GM21381 (cell line): ENCODE measurements around the gene ETF1.
"Not testable (repeated sequence)": the region's sequence is repeated elsewhere in the genome, so short reads cannot be mapped to it uniquely, and the experiment has no call there.

Experiments used
- ATAC-seq: cut with Tn5 transposase; IDR thresholded peaks from one replicate; pipeline ENCODE4 v1.9.1; 2021; ENCODE audit warnings: mild to moderate bottlenecking, moderate library complexity; ENCODE audit not compliant: unreplicated experiment

ETF1 gene

DNA sequence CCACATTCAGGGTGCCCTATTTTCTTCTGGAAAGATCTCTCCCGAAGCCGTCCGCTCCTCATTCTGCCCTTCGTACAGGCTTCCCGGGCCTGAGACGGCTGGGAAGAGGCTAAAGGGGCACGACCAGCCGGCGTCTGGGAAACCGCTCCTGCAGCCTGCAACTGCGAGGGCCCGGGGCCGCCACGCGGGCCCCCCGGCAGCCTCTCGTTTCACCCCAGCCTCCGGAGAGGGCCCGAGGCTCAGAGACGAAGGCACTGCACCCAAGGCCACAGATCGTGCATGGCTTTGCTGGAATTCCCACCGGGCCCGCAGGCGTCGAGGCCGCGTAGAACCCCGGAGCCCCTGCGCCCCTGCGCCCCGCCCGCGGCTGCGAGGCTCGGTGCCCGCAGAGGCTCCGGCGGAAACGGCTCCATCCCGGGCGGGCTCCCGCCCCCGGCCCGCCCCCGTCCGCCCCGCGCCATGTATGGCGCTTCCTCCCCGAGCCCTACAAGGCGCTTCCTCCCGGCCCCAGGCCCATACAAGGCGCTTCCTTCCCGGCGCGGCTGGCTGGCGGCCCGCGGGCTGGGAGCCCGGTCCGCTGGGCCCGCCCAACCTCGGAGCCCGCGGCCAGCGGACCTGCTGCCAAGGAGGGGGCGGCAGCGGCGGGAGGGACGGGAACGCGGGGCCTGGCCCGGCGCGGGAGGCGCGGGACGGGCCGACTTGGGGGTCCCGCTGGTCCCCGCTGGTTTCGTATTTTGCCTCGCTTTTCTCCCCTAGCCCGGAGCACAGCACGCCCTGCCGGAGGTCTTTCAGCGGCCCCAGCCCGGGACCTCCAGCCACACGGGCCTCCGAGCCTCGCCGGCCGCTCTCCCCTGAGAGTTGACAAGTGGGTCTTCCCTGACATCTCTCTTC lies 51.1 kb downstream of the ETF1 start:
- peak; percentile 97 for ATAC-seq

DNA sequence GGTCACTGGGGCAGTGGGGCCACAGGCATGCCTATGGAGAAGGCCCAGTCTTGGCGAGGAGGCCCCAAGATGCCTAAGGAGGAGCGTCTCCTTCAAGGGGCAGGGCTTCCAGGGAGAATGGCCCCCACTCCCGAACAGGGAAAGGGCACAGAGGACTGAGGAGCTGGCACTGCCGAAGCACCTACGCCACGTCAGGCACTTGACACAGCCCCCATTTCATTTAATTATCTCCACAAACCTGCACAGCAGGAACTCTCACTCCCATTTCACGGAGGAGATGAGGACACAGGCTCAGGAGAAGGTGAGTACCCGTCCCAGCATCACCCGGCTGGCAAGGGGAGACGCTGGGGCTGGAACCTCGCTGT lies 51.8 kb downstream of the ETF1 start:
- no peak for ATAC-seq

DNA sequence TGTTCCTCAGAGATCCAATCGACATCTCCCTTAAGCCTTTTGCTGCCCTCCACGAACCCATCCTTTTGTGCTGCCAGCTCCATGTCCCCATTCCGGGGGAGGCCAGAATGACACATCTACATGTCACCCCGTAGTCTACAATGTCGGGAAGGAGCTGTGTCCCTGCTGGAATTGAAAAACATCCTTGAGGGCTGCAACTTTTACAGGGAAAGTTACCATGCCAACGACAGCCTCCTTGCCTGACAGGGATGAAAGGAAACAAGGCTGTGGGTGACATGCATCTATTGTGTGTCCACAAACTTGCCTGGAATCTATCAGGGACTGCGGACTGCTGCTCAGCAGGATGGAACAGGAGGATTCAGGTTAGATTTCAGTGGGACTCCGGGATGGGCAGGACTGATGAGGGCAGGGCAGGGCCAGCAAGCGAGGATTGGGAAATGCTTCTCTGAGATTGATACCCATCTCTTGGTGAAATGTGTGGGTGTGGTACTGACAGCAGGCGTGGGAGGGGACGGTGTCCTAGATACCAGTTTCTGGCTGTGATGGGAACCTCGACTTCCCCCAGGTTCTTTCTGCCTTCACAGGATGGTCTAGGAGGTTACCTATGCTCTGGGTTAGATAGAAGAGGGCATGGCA lies 52.3 kb downstream of the ETF1 start:
- no peak for ATAC-seq

DNA sequence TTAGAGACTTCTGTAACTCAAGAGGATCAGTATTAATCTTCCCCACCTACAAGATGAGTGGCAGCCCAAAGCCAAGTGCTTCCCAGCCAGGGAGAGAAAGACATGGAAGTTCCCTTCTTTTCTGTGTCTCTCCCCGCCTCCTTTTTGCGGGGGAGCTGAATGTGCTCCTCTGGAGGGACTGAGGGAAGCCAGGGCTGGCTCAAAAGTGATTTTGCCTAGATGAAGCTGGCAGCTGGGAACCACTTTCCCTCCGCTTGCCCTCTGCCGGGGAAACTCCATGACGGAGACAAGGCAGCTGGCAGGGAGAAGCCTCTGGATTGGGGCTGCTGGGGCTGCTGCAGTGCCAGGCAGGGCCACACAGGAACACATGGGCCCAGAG lies 53.4 kb downstream of the ETF1 start:
- ATAC-seq: no peak

DNA sequence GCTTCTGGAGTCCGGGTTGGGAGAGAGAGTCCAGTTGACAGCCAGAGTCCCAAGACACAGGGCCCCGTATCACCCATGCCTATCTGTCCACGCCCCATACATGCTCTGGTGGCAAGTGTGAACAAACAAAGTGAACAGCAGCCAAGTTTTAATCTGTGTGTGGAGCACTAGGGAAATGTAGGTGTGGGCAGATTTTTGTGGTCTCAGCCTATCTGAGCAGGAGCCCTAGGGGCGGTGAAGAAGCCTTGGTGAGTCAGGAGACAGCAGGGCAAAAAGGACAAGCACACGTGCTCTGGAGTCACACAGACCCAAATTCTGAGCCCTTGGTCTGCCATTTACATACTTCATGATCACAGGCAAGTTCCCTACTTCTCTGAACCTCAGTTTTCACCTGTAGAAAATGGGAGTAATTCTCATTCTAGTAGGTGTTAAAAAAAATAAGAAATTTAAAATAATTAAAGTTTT lies 54.5 kb downstream of the ETF1 start:
- ATAC-seq: no peak

DNA sequence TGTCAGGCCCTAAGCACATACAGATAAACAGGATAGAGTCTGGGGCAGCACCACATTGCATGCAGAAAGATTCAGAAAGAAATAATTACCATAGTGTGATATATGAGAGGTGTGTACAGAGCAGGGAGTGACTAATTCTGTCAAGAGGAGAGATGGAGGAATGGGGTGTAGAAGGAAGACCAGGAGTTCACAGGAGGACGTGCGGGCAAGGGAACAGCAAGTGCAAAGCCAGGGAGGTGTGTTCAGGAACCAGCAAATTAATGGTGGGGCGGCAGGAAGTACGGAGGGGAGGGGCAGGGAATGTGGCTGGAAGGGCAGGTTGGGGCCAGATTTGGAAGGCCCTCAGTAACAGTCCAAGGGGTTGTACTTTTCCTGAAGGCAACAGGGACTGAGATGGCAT lies 60.4 kb downstream of the ETF1 start:
- no peak for ATAC-seq

DNA sequence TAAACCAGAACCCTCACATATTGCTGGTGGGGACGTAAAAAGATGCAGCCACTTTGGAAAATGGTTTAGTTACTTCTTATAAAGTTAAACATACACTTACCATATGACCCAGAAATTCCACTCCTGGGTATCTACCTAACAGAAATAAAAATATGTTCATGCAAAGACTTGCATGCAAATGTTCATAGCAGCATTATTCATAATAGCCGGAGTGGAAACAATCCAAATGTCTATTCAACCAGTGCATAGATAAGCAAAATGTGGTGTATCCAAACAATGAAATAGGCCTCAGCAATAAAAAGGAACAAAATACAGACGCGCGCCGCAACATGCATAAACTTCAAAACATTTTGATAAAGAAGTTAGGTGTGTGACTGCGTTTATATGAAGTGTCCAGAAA lies 66.1 kb downstream of the ETF1 start:
- no peak for ATAC-seq

DNA sequence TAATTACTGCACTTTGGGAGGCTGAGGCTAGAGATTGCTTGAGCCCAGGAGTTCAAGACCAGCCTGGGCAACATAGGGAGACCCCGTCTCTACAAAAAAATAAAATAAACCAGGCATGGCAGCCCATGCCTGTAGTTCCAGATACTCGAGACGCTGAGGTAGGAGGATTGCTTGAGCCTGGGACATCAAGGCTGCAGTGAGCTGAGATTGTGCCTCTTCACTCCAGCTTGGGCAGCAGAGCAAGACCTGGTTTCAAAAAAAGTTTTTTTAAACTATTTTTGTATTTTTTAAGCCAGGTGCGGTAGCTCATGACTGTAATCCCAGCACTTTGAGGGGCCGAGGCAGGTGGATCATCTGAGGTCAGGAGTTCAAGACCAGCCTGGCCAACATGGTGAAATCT lies 69.9 kb downstream of the ETF1 start:
- not testable (repeated sequence) for ATAC-seq

DNA sequence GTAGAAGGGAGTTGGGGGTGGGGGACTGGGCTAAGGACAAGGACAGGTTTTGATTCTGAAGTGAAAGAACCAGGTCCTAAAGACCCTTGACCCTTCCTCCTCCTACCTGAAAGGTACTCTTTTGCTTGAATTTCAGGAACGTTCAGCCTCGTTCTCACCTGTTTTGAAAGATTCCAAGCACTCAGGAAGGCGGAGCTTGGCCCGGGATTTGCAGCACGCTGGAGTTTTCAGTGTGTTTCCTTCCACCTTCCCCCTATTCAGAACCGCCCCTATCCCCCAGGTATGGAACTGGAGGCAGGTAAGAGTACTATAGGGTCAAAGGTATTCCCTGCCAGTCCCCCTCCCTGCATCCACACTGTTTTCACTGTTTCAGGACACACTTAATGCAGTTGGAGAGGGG lies 70.7 kb downstream of the ETF1 start:
- ATAC-seq: no peak

DNA sequence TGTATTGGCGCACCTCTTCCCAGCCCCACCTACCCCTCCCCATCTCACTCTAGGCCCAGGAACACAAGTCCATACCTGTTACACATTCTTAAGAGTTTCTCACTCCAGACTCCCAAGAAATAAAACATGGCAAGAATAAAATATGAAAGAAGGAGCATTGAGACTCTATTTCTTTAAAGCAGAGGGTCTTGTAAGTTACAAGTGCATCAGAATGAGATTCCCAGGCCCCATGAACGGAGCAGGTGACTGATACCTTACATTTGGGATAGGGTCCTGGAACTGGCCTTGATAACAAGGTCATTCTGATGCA lies 72.0 kb downstream of the ETF1 start:
- no peak for ATAC-seq

DNA sequence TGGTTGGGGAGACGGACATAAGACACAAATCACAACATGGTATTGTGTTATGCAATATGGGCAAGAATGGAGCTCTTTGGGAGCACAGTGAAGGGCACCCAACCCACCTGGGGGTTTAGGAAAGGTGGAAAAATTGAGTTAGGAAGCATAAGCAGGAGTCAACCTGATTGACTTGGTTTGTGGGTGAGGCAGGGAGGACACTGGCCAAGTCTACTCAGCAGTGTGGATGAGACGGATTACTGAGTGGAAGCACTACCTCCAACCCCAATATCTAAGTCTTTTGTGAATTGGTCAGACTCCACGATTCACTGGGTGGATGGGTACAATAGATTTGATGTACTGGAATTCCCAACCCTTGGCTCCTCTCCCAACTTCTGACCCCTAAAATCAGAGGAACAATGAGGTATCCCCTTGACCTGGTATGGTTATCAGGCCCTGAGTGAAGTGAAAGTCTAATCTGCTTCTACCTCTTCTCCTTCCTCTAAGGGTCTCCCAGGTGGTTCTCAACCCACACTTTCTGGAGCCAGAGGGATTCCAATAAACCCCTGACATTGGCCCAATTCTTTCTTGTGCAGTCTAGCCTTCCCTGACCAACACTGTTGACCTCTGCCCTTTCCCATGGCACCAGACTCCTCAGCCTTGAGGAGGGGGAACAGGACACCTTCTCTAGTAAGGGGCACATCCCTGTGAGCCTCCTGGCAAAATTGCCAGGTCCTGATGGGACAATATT lies 72.5 kb downstream of the ETF1 start:
- ATAC-seq: no peak

DNA sequence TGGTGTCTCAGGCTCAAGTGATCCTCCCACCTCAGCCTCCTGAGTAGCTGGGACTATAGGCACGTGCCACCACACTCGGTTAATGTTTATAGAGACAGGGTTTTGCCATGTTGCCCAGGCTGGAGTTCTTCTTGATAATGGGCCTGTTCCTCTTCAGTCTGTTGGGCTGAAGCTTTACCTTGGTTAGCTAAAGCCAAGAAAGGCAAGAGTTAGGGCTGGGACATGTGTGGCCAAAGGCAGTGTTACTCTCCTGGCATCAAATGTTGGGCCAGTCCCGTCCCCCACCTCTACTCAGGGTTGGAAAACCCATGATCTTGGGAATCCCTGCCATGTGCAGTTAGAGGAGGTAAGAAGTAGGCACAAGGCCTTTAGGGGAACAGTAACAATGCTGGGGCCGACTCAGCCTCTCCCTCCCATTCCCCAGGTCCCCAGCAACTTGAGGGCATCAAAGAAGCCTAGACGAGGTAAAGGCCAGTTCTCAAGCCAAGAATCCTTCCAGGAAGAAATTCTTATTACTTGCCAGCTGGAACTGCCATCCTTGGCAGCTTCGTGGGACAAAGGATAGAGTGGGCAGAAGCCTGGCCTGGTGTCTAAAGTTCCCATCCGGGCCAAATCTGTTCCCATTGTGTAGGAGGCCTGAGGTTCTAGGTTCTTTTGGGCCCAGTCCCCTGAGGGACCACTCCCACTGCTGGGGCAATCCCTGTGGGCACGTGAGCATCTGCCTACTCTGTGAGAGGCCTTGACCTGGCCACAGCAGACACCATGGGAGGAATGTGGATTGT lies 73.3 kb downstream of the ETF1 start:
- ATAC-seq: no peak

DNA sequence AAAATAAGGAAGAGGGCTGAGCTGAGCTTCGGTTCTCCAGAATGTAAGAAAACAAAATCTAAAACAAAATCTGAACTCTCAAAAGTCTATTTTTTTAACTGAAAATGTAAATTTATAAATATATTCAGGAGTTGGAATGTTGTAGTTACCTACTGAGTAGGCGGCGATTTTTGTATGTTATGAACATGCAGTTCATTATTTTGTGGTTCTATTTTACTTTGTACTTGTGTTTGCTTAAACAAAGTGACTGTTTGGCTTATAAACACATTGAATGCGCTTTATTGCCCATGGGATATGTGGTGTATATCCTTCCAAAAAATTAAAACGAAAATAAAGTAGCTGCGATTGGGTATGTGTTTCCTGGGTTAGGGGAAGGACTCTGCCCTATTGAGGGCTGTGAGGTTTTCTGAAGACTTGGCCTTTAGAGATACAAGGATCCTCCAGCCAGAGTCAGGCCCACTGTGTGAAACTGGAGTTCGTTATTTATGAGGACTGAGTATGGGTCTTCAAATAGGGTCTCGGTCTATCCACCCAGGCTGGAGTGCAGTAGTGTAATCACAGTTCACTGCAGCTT lies 74.0 kb downstream of the ETF1 start:
- no peak for ATAC-seq

DNA sequence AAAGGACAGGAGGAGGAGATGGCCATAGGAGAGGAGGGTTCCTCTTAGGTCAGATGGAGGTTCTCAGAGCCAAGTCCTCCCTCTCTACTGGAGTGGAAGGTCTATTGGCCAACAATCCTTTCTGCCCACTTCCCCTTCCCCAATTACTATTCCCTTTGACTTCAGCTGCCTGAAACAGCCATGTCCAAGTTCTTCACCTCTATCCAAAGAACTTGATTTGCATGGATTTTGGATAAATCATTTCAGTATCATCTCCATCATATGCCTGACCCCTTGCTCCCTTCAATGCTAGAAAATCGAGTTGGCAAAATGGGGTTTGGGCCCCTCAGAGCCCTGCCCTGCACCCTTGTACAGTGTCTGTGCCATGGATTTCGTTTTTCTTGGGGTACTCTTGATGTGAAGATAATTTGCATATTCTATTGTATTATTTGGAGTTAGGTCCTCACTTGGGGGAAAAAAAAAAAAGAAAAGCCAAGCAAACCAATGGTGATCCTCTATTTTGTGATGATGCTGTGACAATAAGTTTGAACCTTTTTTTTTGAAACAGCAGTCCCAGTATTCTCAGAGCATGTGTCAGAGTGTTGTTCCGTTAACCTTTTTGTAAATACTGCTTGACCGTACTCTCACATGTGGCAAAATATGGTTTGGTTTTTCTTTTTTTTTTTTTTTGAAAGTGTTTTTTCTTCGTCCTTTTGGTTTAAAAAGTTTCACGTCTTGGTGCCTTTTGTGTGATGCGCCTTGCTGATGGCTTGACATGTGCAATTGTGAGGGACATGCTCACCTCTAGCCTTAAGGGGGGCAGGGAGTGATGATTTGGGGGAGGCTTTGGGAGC lies 74.7 kb downstream of the ETF1 start:
- no peak for ATAC-seq

DNA sequence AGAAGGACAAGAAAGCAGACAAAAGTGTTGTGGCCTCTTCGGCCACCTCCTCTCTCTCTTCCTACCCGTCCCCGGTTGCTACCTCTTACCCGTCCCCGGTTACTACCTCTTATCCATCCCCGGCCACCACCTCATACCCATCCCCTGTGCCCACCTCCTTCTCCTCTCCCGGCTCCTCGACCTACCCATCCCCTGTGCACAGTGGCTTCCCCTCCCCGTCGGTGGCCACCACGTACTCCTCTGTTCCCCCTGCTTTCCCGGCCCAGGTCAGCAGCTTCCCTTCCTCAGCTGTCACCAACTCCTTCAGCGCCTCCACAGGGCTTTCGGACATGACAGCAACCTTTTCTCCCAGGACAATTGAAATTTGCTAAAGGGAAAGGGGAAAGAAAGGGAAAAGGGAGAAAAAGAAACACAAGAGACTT lies 75.3 kb downstream of the ETF1 start:
- no peak for ATAC-seq

DNA sequence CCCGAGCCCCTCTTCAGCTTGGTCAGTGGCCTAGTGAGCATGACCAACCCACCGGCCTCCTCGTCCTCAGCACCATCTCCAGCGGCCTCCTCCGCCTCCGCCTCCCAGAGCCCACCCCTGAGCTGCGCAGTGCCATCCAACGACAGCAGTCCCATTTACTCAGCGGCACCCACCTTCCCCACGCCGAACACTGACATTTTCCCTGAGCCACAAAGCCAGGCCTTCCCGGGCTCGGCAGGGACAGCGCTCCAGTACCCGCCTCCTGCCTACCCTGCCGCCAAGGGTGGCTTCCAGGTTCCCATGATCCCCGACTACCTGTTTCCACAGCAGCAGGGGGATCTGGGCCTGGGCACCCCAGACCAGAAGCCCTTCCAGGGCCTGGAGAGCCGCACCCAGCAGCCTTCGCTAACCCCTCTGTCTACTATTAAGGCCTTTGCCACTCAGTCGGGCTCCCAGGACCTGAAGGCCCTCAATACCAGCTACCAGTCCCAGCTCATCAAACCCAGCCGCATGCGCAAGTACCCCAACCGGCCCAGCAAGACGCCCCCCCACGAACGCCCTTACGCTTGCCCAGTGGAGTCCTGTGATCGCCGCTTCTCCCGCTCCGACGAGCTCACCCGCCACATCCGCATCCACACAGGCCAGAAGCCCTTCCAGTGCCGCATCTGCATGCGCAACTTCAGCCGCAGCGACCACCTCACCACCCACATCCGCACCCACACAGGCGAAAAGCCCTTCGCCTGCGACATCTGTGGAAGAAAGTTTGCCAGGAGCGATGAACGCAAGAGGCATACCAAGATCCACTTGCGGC lies 75.9 kb downstream of the ETF1 start:
- ATAC-seq: no peak

DNA sequence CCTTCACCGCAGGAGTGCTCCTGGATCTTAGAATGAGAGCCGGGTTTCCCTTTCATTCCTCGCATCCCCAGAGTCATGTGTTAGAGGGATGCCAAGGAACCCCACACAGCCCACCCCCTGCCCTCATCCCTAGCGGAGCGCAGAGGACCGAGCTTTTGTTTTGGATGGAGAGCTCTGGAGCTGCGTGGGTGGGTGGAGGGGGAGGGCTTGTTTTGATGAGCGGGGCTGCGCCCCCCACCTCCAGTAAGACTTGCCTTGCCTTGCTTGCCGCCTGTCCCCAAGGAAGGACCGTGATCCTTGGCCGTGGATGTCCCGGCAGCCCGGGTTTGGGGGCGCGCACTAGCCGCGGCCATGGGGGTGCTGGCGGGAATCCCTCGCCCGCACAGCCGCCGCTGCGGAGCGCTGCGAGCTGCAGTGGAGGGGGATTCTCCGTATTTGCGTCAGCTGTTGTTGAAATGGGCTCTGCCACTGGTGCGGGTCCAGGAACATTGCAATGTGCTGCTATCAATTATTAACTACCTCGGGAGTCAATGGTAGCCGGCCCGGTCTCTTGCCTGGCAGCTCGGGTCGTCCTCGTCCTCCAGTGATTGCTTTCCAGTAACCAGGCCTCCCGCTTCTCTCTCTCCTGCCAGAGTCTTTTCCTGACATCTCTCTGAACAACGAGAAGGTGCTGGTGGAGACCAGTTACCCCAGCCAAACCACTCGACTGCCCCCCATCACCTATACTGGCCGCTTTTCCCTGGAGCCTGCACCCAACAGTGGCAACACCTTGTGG lies 76.7 kb downstream of the ETF1 start:
- ATAC-seq: no peak
